Esophagus squamous epithelium (tissue), 5 donors: ENCODE measurements around the gene NUTF2. TPM values are rescaled to one million over a fixed set of nuclear protein-coding genes. Genes with fewer than 3 reads are reported as not detected.

Experiments used
- DNase-seq: peaks from one replicate; lab custom pipeline; 2025; lab: John Stamatoyannopoulos, UW
- H3K27ac ChIP-seq, 4 donors: fragments of 200-600 bp; sonication (generic); one replicate each; pipeline ENCODE4 v1.5.1; 2016 to 2019; ENCODE audit warnings: mild to moderate bottlenecking in 1 of 4
- H3K27me3 ChIP-seq, 4 donors: fragments of 200-600 bp; sonication (generic); 1 replicate in 3 of 4; 2 replicates in 1 of 4; pipeline versions ENCODE4 v1.5.1 to v1.6.0; 2017 to 2021; ENCODE audit warnings: antibody characterized with exemption in 1 of 4
- H3K36me3 ChIP-seq, 3 donors: fragments of 200-600 bp; sonication (generic); one replicate each; pipeline ENCODE4 v1.5.1; 2016 to 2019
- H3K4me1 ChIP-seq, 3 donors: fragments of 200-600 bp; sonication (generic); one replicate each; pipeline ENCODE4 v1.5.1; 2017 to 2019
- H3K4me3 ChIP-seq, 4 donors: fragments of 200-600 bp; sonication (generic); 1 replicate in 3 of 4; 2 replicates in 1 of 4; pipeline ENCODE4 v1.5.1; 2016 to 2019; ENCODE audit warnings: mild to moderate bottlenecking in 2 of 4, moderate library complexity in 1 of 4
- H3K9me3 ChIP-seq, 3 donors: fragments of 200-600 bp; sonication (generic); one replicate each; pipeline ENCODE4 v1.5.1; 2016 to 2019
- CTCF ChIP-seq, 6 experiments: fragments of 450-650 bp in 4 of 6; fragments of 200-600 bp in 2 of 6; sonication (generic) in 2 of 6; IDR thresholded peaks; one replicate each; pipeline ENCODE4 v1.5.1; 2016 to 2019; ENCODE audit warnings: antibody characterized with exemption in 6 of 6, mild to moderate bottlenecking in 4 of 6, moderate library complexity in 4 of 6
- POLR2A ChIP-seq, 4 donors: fragments of 450-650 bp; IDR thresholded peaks; one replicate each; pipeline ENCODE4 v1.6.1; 2017; ENCODE audit warnings: antibody characterized with exemption in 4 of 4, mild to moderate bottlenecking in 4 of 4, moderate library complexity in 3 of 4
- WGBS, 2 donors: methylation state at CpG; one replicate each; pipeline ENCODE4 v1.1.5; 2018; 5-methylcytosine and 5-hydroxymethylcytosine counted together
- intact Hi-C: fragments of 100-400 bp; cut with DNase I; formaldehyde crosslinking; loops from one replicate; pipeline ENCODE4 v1.15.0; 2022
- total RNA-seq, 4 donors: library from RNA; depleted of rRNA; stranded (reverse); fragments of >200 nt; gene quantifications; one replicate each; pipeline ENCODE4 v1.1.0, GENCODE V29; 2016
- donor health status: DM: yes; HTN: yes; CAD: no.

The NUTF2 gene
- total RNA-seq, 4 donors from 2014 or later, result 41.4 to 85.1 (median 63.7) TPM

- H3K4me1 ChIP-seq, result peaks cover 12 to 56% (median 18%) of the 10 kb centered on the region in 3 donors
- no peak overlapping the region for H3K27ac ChIP-seq
- no peak overlapping the region for H3K4me3 ChIP-seq
- H3K9me3 ChIP-seq, result no peaks in the 10 kb centered on the region
- intact Hi-C loops, result no loop called here
- no peak for TF ChIP-seq POLR2A (IDR thresholded peaks at IDR 0.05)
- TF ChIP-seq CTCF (IDR thresholded peaks at IDR 0.05), result no peak
- H3K27me3 ChIP-seq, result no peaks in the 10 kb centered on the region
- peaks cover 0 to 58% (median 0%) of the 10 kb centered on the region in 3 donors for H3K36me3 ChIP-seq
- WGBS, 2 donors, result 52 to 66% methylated on average over 3 of the region's 3 CpGs
- DNase-seq, result no peak
Observed at GRCh38 chr16:67803894-67804293, 42.8 kb upstream of the NUTF2 start.

- TF ChIP-seq POLR2A (IDR thresholded peaks at IDR 0.05) (no peak), CTCF (IDR thresholded peaks at IDR 0.05) (no peak)
- Histone ChIP-seq H3K9me3 (no peaks in the 10 kb centered on the region), H3K4me3 (peak overlapping the region; percentile 89 to 96 (median 90)), H3K27ac (peak overlapping the region in 2 of 4 donors; percentile 87 to 92), H3K4me1 (peaks cover 12 to 56% (median 18%) of the 10 kb centered on the region in 3 donors), H3K36me3 (peaks cover 0 to 47% (median 0%) of the 10 kb centered on the region in 3 donors), H3K27me3 (no peaks in the 10 kb centered on the region)
- no peak for DNase-seq
- 75 to 78% methylated on average over 3 to 4 of the region's 4 CpGs for WGBS, 2 donors
- intact Hi-C loops, result no loop called here
Observed at GRCh38 chr16:67804853-67805542, 41.7 kb upstream of the NUTF2 start.

GRCh38 chr16:67805718-67806427 lies 40.9 kb upstream of the NUTF2 start:
- WGBS, 2 donors, result 0% methylated on average over 2 to 5 of the region's 26 CpGs
- H3K27me3 ChIP-seq, result no peaks in the 10 kb centered on the region
- DNase-seq, result no peak
- H3K4me1 ChIP-seq, result peaks cover 12 to 47% (median 18%) of the 10 kb centered on the region in 3 donors
- H3K4me3 ChIP-seq, result peak overlapping the region; percentile 89 to 96 (median 90)
- H3K36me3 ChIP-seq, result peaks cover 0 to 40% (median 0%) of the 10 kb centered on the region in 3 donors
- intact Hi-C loops, result no loop called here
- H3K27ac ChIP-seq, result peak overlapping the region; percentile 85 to 94 (median 90)
- TF ChIP-seq CTCF (IDR thresholded peaks at IDR 0.05) (no peak), POLR2A (IDR thresholded peaks at IDR 0.05) (no peak)
- H3K9me3 ChIP-seq, result no peaks in the 10 kb centered on the region

GRCh38 chr16:67806428-67807147 lies 40.1 kb upstream of the NUTF2 start, which contains the start of the genes RANBP10 and TSNAXIP1:
Gene RANBP10 (minus strand): TSS chr16:67806560. CDS start chr16:67806536, 24 bp downstream.
Gene TSNAXIP1 (plus strand): TSS chr16:67806889. CDS start chr16:67807150, 261 bp downstream.
- Histone ChIP-seq H3K27me3 (no peaks in the 10 kb centered on the region), H3K36me3 (peaks cover 0 to 34% (median 0%) of the 10 kb centered on the region in 3 donors), H3K9me3 (no peaks in the 10 kb centered on the region), H3K27ac (peak within 1 kb of the TSS; percentile 87 to 94 (median 90)), H3K4me1 (peaks cover 12 to 40% (median 18%) of the 10 kb centered on the region in 3 donors), H3K4me3 (peak within 1 kb of the TSS; percentile 89 to 96 (median 90))
- intact Hi-C loops, result no loop called here
- TF ChIP-seq POLR2A (IDR thresholded peaks at IDR 0.05), result peak in 3 of 4 donors; percentile 58 to 80 (median 73)
- no peak for TF ChIP-seq CTCF (IDR thresholded peaks at IDR 0.05)
- 0% methylated on average over 4 to 22 of the region's 54 CpGs for WGBS, 2 donors
- DNase-seq, result peak; percentile 90
